Stimulated activated CD8-positive, alpha-beta memory T cell treated with anti-CD3 and anti-CD28 coated beads, Interleukin-4, amount 100 ng/mL, for 1 hour (primary cell): ENCODE measurements around the gene HSPG2.

Experiments used
- DNase-seq, 2 donors: peaks; one replicate each; pipeline ENCODE4 v3.0.0-alpha.2; 2020; ENCODE audit warnings: low read depth in 2 of 2, low spot score in 1 of 2

HSPG2 gene

DNA sequence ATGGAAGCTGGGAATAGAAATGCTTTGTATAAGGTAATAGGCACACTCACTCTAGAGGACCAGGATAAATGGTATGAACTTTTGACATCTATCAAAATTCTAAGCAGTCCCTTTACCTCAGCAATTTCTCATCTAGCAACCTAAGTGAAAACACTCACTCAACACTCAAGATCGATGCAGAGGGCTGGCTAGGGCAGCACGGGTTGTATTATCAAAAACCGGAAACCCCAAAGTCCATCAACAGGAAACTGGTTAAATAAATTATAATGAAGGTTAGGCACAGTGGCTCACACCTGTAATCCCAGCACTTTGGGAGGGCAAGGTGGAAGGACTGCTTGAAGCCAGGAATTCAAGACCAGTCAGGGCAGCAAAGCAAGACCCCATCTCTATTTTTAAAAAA lies 163.5 kb downstream of the HSPG2 start:
- no peak for DNase-seq
